GM12878 (cell line): ENCODE measurements around the gene SCLY. TPM values are rescaled to one million over a fixed set of nuclear protein-coding genes. Genes with fewer than 3 reads are reported as not detected.

Experiments
- ATAC-seq: fragments of 200-7000 bp; cut with Tn5 transposase; 3 replicates; pipeline ENCODE4 v1.9.1; 2020; ENCODE audit warnings: mild to moderate bottlenecking, moderate library complexity
- BruUV-seq: library from RNA; stranded (reverse); fragments of 400-500 nt; replicated peaks from 2 replicates; lab custom pipeline; 2021; lab: Mats Ljungman, UMichigan
- CTCF ChIA-PET: fragments of 300-600 bp; sonication (Branson Sonifier 250); formaldehyde crosslinking; extraction: SDS; loops from one replicate; lab custom pipeline; 2021; ENCODE audit warnings: inconsistent platforms; lab: Yijun Ruan, JAX
- POLR2A ChIA-PET: fragments of 350-600 bp; formaldehyde crosslinking; extraction: SDS; loops from one replicate; lab custom pipeline; 2021; ENCODE audit warnings: inconsistent platforms; lab: Charles Lee
- RAD21 ChIA-PET: fragments of 300-600 bp; sonication (Branson Sonifier 250); formaldehyde crosslinking; loops from one replicate; lab custom pipeline; 2023; ENCODE audit warnings: antibody characterized with exemption; ENCODE audit not compliant: unreplicated experiment; lab: Charles Lee
- SMC1A ChIA-PET: fragments of 300-600 bp; sonication (Branson Sonifier 250); formaldehyde crosslinking; loops from one replicate; lab custom pipeline; 2023; ENCODE audit not compliant: unreplicated experiment, uncharacterized antibody; lab: Charles Lee
- DNase-seq: peaks from one replicate; pipeline ENCODE4 v3.0.0-alpha.2; 2011; ENCODE audit warnings: low read depth, low spot score
- FAIRE-seq: peaks from 3 replicates; lab custom pipeline; 2011; peaks lifted over from hg19 to GRCh38; lab: Jason Lieb, UNC
- H2AFZ ChIP-seq: 2 replicates; pipeline ENCODE4 v1.6.0; 2011; ENCODE audit warnings: low read depth, low read length, control low read depth; ENCODE audit not compliant: control insufficient read depth
- H3K27ac ChIP-seq: 2 replicates; pipeline ENCODE4 v1.5.1; 2011; ENCODE audit warnings: control low read depth; ENCODE audit not compliant: control insufficient read depth, insufficient read depth
- H3K27me3 ChIP-seq, 2 experiments: replicated peaks in 1 of 2; 2 replicates each; pipeline versions ENCODE4 v1.6.0 to v1.6.1; 2011; ENCODE audit warnings: low read length in 1 of 2; ENCODE audit not compliant: control insufficient read depth in 2 of 2, insufficient read depth in 2 of 2
- H3K36me3 ChIP-seq, 2 experiments: 2 replicates each; pipeline ENCODE4 v1.5.1; 2011; ENCODE audit warnings: low read length in 1 of 2; ENCODE audit not compliant: control insufficient read depth in 2 of 2, insufficient read depth in 2 of 2
- H3K4me1 ChIP-seq: 2 replicates; pipeline ENCODE4 v1.6.1; 2011; ENCODE audit warnings: mild to moderate bottlenecking, low read length, moderate library complexity, mixed read lengths; ENCODE audit not compliant: control insufficient read depth, insufficient read depth
- H3K4me2 ChIP-seq: 2 replicates; pipeline ENCODE4 v1.6.0; 2011; ENCODE audit warnings: control low read depth; ENCODE audit not compliant: control insufficient read depth, insufficient read depth
- H3K4me3 ChIP-seq: fragments of 200-600 bp; sonication (generic); 2 replicates; pipeline ENCODE4 v1.5.1; 2016
- H3K79me2 ChIP-seq: 2 replicates; pipeline ENCODE4 v1.6.0; 2011; ENCODE audit warnings: low read length; ENCODE audit not compliant: control insufficient read depth, insufficient read depth
- H3K9ac ChIP-seq: 2 replicates; pipeline ENCODE4 v1.8.0; 2011; ENCODE audit warnings: low read length, control low read depth, mixed read lengths; ENCODE audit not compliant: control insufficient read depth, insufficient read depth
- H3K9me3 ChIP-seq: replicated peaks from 3 replicates; pipeline ENCODE4 v1.5.1; 2011; ENCODE audit warnings: mild to moderate bottlenecking, low read length; ENCODE audit not compliant: control insufficient read depth, insufficient read depth
- H4K20me1 ChIP-seq: 2 replicates; pipeline ENCODE4 v1.6.0; 2011; ENCODE audit not compliant: control insufficient read depth, insufficient read depth
- CHD4 ChIP-seq: fragments of 200-600 bp; sonication (generic); IDR thresholded peaks from 2 replicates; pipeline ENCODE4 v1.6.1; 2016; ENCODE audit warnings: mild to moderate bottlenecking
- EED ChIP-seq: sonication (generic); IDR thresholded peaks from 2 replicates; pipeline ENCODE4 v1.6.1; 2016; ENCODE audit warnings: antibody characterized with exemption, low read depth
- ELK1 ChIP-seq: IDR thresholded peaks from 2 replicates; pipeline ENCODE4 v1.6.1; 2012; ENCODE audit warnings: low read depth, low read length, improper control_type of control experiment
- JUND ChIP-seq: IDR thresholded peaks from 2 replicates; pipeline ENCODE4 v1.6.1; 2012; ENCODE audit warnings: low read depth, mild to moderate bottlenecking, low read length, improper control_type of control experiment, moderate library complexity
- KAT2A ChIP-seq: conservative IDR thresholded peaks from 2 replicates; pipeline ENCODE4 v1.6.1; 2011; ENCODE audit warnings: low read depth, low read length; ENCODE audit not compliant: control insufficient read depth
- KLF5 ChIP-seq: fragments of 450-650 bp; IDR thresholded peaks from 2 replicates; pipeline ENCODE4 v1.6.1; 2014; ENCODE audit warnings: mild to moderate bottlenecking; ENCODE audit not compliant: partially characterized antibody
- NR2F1 ChIP-seq: fragments of 450-650 bp; conservative IDR thresholded peaks from 2 replicates; pipeline ENCODE4 v1.6.1; 2017; ENCODE audit warnings: mild to moderate bottlenecking
- POLR2AphosphoS2 ChIP-seq: IDR thresholded peaks from 2 replicates; pipeline ENCODE4 v1.6.1; 2011; ENCODE audit warnings: low read depth, mild to moderate bottlenecking, low read length, improper control_type of control experiment, moderate library complexity
- RFX5 ChIP-seq: IDR thresholded peaks from 2 replicates; pipeline ENCODE4 v1.6.1; 2011; ENCODE audit warnings: low read depth, low read length, improper control_type of control experiment
- ZNF24 ChIP-seq: fragments of 450-650 bp; IDR thresholded peaks from 2 replicates; pipeline ENCODE4 v1.6.1; 2017; ENCODE audit warnings: antibody characterized with exemption, mild to moderate bottlenecking
- ZNF274 ChIP-seq: IDR thresholded peaks from one replicate; pipeline ENCODE4 v1.8.0; 2011; ENCODE audit not compliant: insufficient read length, insufficient read depth
- WGBS: methylation state at CpG from one replicate; pipeline ENCODE4 v1.1.6; 2016; ENCODE audit warnings: low lambda C conversion rate; ENCODE audit not compliant: insufficient replicate concordance, insufficient coverage; ENCODE audit errors: missing lambda C conversion rate; 5-methylcytosine and 5-hydroxymethylcytosine counted together
- in situ Hi-C: fragments of 300-500 bp; cut with MboI; formaldehyde crosslinking; loops from 9 replicates; pipeline ENCODE4 v1.14.3; 2018; ENCODE audit warnings: mixed read lengths
- intact Hi-C: fragments of 100-400 bp; cut with micrococcal nuclease; formaldehyde crosslinking; loops from one replicate; pipeline ENCODE4 v1.14.2; 2022; ENCODE audit not compliant: unreplicated experiment
- polyA plus RNA-seq, 11 experiments: library from polyadenylated mRNA; depleted of rRNA in 4 of 11; unstranded in 6 of 11; stranded (reverse) in 5 of 11; fragments of >200 nt; fragmentation: Nextera tagmentation in 4 of 11; fragmentation: Illumina TruSeq in 1 of 11; extraction: Ambion mirVana in 4 of 11; extraction: Trizol in 1 of 11; gene quantifications; 1 replicate in 1 of 11; 2 replicates in 10 of 11; pipeline versions ENCODE4 v1.2.1 to v1.2.3, GENCODE V29; 2011 to 2016; ENCODE audit warnings: inconsistent platforms in 2 of 11, missing spikeins in 2 of 11, low read depth in 1 of 11
- total RNA-seq, 4 experiments: library from RNA; depleted of rRNA in 3 of 4; stranded (reverse); fragments of >200 nt in 3 of 4; fragmentation: Illumina TruSeq in 1 of 4; extraction: Trizol in 1 of 4; gene quantifications; 2 replicates each; pipeline versions ENCODE4 v1.2.1 to v1.2.3, GENCODE V29; 2013 to 2021
- TF ChIP-seq, protein P1 (sequence below): IDR thresholded peaks from 2 replicates; pipeline ENCODE4 v1.6.1; 2012; ENCODE audit warnings: mild to moderate bottlenecking, low read depth, low read length
- TF ChIP-seq, protein P2 (sequence below): IDR thresholded peaks from 2 replicates; pipeline ENCODE4 v1.6.1; 2011; ENCODE audit warnings: borderline replicate concordance, low read depth, mild to moderate bottlenecking, moderate library complexity, mixed read lengths, low read length; ENCODE audit not compliant: insufficient read depth; ENCODE audit errors: extremely low read length
- TF ChIP-seq, protein P3 (sequence below): fragments of 450-650 bp; IDR thresholded peaks from 2 replicates; pipeline ENCODE4 v1.6.1; 2017; ENCODE audit warnings: mild to moderate bottlenecking, moderate library complexity

The SCLY gene
- total and polyA plus RNA-seq, 10 of the 15 experiments (the other 5 are each of a cell fraction or from before 2014, with no cell fraction given), result 3.3 to 49.1 (median 32.3) TPM

DNA sequence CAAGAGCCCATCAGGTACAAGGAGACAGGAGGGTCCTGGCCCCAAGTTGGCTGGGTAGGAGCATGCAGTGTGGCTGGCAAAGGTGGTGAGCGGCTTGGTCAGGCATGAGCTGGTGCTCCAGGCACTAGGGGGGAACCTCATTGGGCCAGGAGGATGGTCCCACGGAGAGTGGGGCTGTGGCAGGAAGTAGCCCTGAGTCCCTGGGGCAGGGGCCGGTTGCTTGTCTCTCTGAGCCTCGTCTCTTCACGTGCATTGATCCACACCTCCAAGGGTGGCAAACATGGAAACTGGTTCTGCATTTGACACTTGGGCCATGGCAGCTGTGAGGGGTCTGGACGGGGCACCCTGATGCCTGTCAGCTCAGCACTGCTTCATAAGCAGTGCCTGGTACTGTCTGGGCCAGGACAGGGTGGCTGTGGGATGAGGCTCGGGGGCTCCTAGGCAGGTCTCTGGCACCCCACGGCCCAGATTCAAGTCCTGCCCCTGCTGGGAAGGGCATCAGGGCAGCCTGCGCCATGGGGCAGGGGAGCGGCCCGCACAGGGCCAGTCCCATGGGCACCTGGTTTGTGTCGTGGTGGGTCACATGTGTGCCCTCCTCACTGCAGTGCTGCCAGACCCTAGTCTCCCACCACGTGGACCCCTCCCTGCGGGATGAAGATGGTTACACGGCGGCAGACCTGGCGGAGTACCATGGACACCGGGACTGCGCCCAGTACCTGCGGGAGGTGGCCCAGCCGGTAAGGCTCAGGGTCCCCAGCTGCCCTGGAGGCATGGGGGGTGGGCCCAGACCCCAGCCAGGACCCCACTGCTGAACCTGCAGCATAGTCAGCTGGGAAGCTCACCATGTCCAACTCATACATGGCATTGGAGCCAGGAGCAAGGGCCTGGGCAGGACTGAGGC is 55.7 kb downstream of the SCLY start:
- H3K36me3 ChIP-seq, result no peaks in the 10 kb centered on the region
- intact Hi-C loops (no loop called here), in situ Hi-C loops (no loop called here)
- TF ChIP-seq, protein P1, sequence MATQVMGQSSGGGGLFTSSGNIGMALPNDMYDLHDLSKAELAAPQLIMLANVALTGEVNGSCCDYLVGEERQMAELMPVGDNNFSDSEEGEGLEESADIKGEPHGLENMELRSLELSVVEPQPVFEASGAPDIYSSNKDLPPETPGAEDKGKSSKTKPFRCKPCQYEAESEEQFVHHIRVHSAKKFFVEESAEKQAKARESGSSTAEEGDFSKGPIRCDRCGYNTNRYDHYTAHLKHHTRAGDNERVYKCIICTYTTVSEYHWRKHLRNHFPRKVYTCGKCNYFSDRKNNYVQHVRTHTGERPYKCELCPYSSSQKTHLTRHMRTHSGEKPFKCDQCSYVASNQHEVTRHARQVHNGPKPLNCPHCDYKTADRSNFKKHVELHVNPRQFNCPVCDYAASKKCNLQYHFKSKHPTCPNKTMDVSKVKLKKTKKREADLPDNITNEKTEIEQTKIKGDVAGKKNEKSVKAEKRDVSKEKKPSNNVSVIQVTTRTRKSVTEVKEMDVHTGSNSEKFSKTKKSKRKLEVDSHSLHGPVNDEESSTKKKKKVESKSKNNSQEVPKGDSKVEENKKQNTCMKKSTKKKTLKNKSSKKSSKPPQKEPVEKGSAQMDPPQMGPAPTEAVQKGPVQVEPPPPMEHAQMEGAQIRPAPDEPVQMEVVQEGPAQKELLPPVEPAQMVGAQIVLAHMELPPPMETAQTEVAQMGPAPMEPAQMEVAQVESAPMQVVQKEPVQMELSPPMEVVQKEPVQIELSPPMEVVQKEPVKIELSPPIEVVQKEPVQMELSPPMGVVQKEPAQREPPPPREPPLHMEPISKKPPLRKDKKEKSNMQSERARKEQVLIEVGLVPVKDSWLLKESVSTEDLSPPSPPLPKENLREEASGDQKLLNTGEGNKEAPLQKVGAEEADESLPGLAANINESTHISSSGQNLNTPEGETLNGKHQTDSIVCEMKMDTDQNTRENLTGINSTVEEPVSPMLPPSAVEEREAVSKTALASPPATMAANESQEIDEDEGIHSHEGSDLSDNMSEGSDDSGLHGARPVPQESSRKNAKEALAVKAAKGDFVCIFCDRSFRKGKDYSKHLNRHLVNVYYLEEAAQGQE, result no peak
- TF ChIP-seq JUND (no peak), POLR2AphosphoS2 (no peak), ZNF24 (no peak), NR2F1 (no peak), KAT2A (no peak), ZNF274 (no peak), EED (no peak), KLF5 (no peak), RFX5 (no peak), CHD4 (no peak), ELK1 (no peak)
- TF ChIP-seq, protein P2, sequence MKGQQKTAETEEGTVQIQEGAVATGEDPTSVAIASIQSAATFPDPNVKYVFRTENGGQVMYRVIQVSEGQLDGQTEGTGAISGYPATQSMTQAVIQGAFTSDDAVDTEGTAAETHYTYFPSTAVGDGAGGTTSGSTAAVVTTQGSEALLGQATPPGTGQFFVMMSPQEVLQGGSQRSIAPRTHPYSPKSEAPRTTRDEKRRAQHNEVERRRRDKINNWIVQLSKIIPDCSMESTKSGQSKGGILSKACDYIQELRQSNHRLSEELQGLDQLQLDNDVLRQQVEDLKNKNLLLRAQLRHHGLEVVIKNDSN, result no peak
- TF ChIP-seq, protein P3, sequence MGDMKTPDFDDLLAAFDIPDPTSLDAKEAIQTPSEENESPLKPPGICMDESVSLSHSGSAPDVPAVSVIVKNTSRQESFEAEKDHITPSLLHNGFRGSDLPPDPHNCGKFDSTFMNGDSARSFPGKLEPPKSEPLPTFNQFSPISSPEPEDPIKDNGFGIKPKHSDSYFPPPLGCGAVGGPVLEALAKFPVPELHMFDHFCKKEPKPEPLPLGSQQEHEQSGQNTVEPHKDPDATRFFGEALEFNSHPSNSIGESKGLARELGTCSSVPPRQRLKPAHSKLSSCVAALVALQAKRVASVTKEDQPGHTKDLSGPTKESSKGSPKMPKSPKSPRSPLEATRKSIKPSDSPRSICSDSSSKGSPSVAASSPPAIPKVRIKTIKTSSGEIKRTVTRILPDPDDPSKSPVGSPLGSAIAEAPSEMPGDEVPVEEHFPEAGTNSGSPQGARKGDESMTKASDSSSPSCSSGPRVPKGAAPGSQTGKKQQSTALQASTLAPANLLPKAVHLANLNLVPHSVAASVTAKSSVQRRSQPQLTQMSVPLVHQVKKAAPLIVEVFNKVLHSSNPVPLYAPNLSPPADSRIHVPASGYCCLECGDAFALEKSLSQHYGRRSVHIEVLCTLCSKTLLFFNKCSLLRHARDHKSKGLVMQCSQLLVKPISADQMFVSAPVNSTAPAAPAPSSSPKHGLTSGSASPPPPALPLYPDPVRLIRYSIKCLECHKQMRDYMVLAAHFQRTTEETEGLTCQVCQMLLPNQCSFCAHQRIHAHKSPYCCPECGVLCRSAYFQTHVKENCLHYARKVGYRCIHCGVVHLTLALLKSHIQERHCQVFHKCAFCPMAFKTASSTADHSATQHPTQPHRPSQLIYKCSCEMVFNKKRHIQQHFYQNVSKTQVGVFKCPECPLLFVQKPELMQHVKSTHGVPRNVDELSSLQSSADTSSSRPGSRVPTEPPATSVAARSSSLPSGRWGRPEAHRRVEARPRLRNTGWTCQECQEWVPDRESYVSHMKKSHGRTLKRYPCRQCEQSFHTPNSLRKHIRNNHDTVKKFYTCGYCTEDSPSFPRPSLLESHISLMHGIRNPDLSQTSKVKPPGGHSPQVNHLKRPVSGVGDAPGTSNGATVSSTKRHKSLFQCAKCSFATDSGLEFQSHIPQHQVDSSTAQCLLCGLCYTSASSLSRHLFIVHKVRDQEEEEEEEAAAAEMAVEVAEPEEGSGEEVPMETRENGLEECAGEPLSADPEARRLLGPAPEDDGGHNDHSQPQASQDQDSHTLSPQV, result no peak
- ChIA-PET RAD21 (no interaction called here), CTCF (no interaction called here), SMC1A (interaction anchor here (0.6 kb wide), 1 partner anchor 41 kb away, joined by 4 read pairs; no protein-coding TSS in a partner anchor), POLR2A (no interaction called here)
- no peaks in the 10 kb centered on the region for H4K20me1 ChIP-seq
- no peak for ATAC-seq
- no peak for FAIRE-seq
- no peak overlapping the region for H2AFZ ChIP-seq
- H3K27me3 ChIP-seq, result no peaks in the 10 kb centered on the region
- no peak overlapping the region for H3K9ac ChIP-seq
- no peak overlapping the region for H3K4me3 ChIP-seq
- no peak overlapping the region for H3K4me2 ChIP-seq
- H3K27ac ChIP-seq, result no peak overlapping the region
- no peak for DNase-seq
- no TSS peak for BruUV-seq
- no peaks in the 10 kb centered on the region for H3K79me2 ChIP-seq
- H3K9me3 ChIP-seq, result no peaks in the 10 kb centered on the region; the same call in 2 of the 3 replicates
- 45% methylated on average over 21 of the region's 21 CpGs for WGBS
- H3K4me1 ChIP-seq, result no peaks in the 10 kb centered on the region
